IMR-90 (cell line): ENCODE measurements around the gene MIER1. TPM values are rescaled to one million over a fixed set of nuclear protein-coding genes. Genes with fewer than 3 reads are reported as not detected.

Experiments
- ATAC-seq: fragments of 200-7000 bp; cut with Tn5 transposase; 2 replicates; pipeline ENCODE4 v1.9.1; 2020; ENCODE audit warnings: low read depth, mild to moderate bottlenecking, moderate library complexity
- BruUV-seq: library from RNA; stranded (reverse); fragments of 400-500 nt; replicated peaks from 2 replicates; lab custom pipeline; 2021; lab: Mats Ljungman, UMichigan
- CTCF ChIA-PET: fragments of 300-600 bp; formaldehyde crosslinking; extraction: SDS; loops from one replicate; lab custom pipeline; 2021; ENCODE audit warnings: antibody characterized with exemption; lab: Yijun Ruan, JAX
- POLR2A ChIA-PET: fragments of 300-600 bp; sonication (Branson Sonifier 250); formaldehyde crosslinking; loops from one replicate; lab custom pipeline; 2022; ENCODE audit warnings: antibody characterized with exemption; ENCODE audit not compliant: unreplicated experiment; lab: Charles Lee
- DNase-seq: peaks from one replicate; pipeline ENCODE4 v3.0.0; 2013
- H2AFZ ChIP-seq: replicated peaks from 2 replicates; pipeline ENCODE3; 2013; ENCODE audit warnings: low read length, mild to moderate bottlenecking; ENCODE audit not compliant: poor library complexity
- H2AK5ac ChIP-seq: 2 replicates; pipeline ENCODE4 v1.6.1; 2013; ENCODE audit warnings: low read depth, low read length, inconsistent platforms
- H2AK9ac ChIP-seq: replicated peaks from 2 replicates; pipeline ENCODE3; 2013; ENCODE audit warnings: mild to moderate bottlenecking, low read depth, low read length, moderate library complexity; ENCODE audit not compliant: poor library complexity
- H2BK120ac ChIP-seq: 2 replicates; pipeline ENCODE4 v1.6.1; 2013; ENCODE audit warnings: low read depth, low read length, inconsistent platforms
- H2BK15ac ChIP-seq: 3 replicates; pipeline ENCODE4 v1.6.1; 2013; ENCODE audit warnings: low read depth, low read length, inconsistent platforms
- H2BK20ac ChIP-seq: 2 replicates; pipeline ENCODE4 v1.6.1; 2013; ENCODE audit warnings: low read depth, mild to moderate bottlenecking, inconsistent platforms, low read length, moderate library complexity
- H2BK5ac ChIP-seq: 2 replicates; pipeline ENCODE4 v1.6.1; 2013; ENCODE audit warnings: mild to moderate bottlenecking, low read depth, low read length, inconsistent platforms; ENCODE audit not compliant: poor library complexity, severe bottlenecking
- H3K14ac ChIP-seq: replicated peaks from 2 replicates; pipeline ENCODE4 v1.6.1; 2013; ENCODE audit warnings: low read depth, low read length, inconsistent platforms
- H3K18ac ChIP-seq: 2 replicates; pipeline ENCODE4 v1.6.1; 2013; ENCODE audit warnings: low read depth, low read length, control low read depth
- H3K23ac ChIP-seq: 2 replicates; pipeline ENCODE4 v1.6.1; 2013; ENCODE audit warnings: low read depth, low read length, inconsistent platforms
- H3K27ac ChIP-seq: 2 replicates; pipeline ENCODE4 v1.5.1; 2013; ENCODE audit warnings: mild to moderate bottlenecking, control low read depth, low read length; ENCODE audit not compliant: insufficient read depth
- H3K27me3 ChIP-seq: 2 replicates; pipeline ENCODE4 v1.6.1; 2013; ENCODE audit warnings: low read length; ENCODE audit not compliant: control insufficient read depth, insufficient read depth
- H3K36me3 ChIP-seq: 2 replicates; pipeline ENCODE4 v1.6.1; 2013; ENCODE audit warnings: low read length, mixed read lengths; ENCODE audit not compliant: control insufficient read depth, insufficient read depth
- H3K4ac ChIP-seq: 2 replicates; pipeline ENCODE4 v1.6.1; 2013; ENCODE audit warnings: low read depth, low read length, inconsistent platforms
- H3K4me1 ChIP-seq: 2 replicates; pipeline ENCODE4 v1.6.1; 2013; ENCODE audit warnings: low read length, mixed read lengths; ENCODE audit not compliant: control insufficient read depth, insufficient read depth
- H3K4me2 ChIP-seq: 2 replicates; pipeline ENCODE4 v1.6.1; 2013; ENCODE audit warnings: low read depth, mild to moderate bottlenecking, control low read depth, low read length, moderate library complexity
- H3K4me3 ChIP-seq: 2 replicates; pipeline ENCODE4 v1.5.1; 2013; ENCODE audit warnings: low read depth, mild to moderate bottlenecking, control low read depth, low read length, moderate library complexity; ENCODE audit not compliant: insufficient read depth
- H3K56ac ChIP-seq: 2 replicates; pipeline ENCODE4 v1.6.1; 2013; ENCODE audit warnings: low read length, inconsistent platforms; ENCODE audit not compliant: insufficient read depth; ENCODE audit errors: extremely low read depth
- H3K79me1 ChIP-seq, 2 experiments: 2 replicates each; pipeline ENCODE4 v1.6.1; 2013; ENCODE audit warnings: low read length in 2 of 2, inconsistent platforms in 1 of 2, low read depth in 1 of 2
- H3K9ac ChIP-seq: 2 replicates; pipeline ENCODE4 v1.6.1; 2013; ENCODE audit warnings: low read depth, low read length, control low read depth
- H3K9me1 ChIP-seq: 2 replicates; pipeline ENCODE4 v1.6.1; 2013; ENCODE audit warnings: low read length, inconsistent platforms; ENCODE audit not compliant: insufficient read depth
- H3K9me3 ChIP-seq: 2 replicates; pipeline ENCODE4 v1.6.1; 2013; ENCODE audit warnings: low read length; ENCODE audit not compliant: control insufficient read depth, insufficient read depth
- H4K20me1 ChIP-seq: 2 replicates; pipeline ENCODE4 v1.6.1; 2013; ENCODE audit warnings: low read length, inconsistent platforms; ENCODE audit not compliant: insufficient read depth
- H4K5ac ChIP-seq: 2 replicates; pipeline ENCODE4 v1.6.1; 2013; ENCODE audit warnings: mild to moderate bottlenecking, low read depth, low read length, control low read depth
- H4K8ac ChIP-seq, 2 experiments: 2 replicates each; pipeline ENCODE4 v1.6.1; 2013; ENCODE audit warnings: low read depth in 2 of 2, low read length in 2 of 2, control low read depth in 1 of 2, inconsistent platforms in 1 of 2
- H4K91ac ChIP-seq: 2 replicates; pipeline ENCODE4 v1.6.1; 2013; ENCODE audit warnings: low read depth, low read length, inconsistent platforms; ENCODE audit not compliant: insufficient read depth
- BHLHE40 ChIP-seq: fragments of 150-350 bp; IDR thresholded peaks from 2 replicates; pipeline ENCODE4 v1.6.1; 2016; ENCODE audit warnings: mild to moderate bottlenecking, low read depth, low read length
- CEBPB ChIP-seq: IDR thresholded peaks from 2 replicates; pipeline ENCODE4 v1.6.1; 2012; ENCODE audit warnings: low read depth, low read length, improper control_type of control experiment
- MXI1 ChIP-seq: IDR thresholded peaks from 2 replicates; pipeline ENCODE4 v1.6.1; 2012; ENCODE audit warnings: low read depth, mild to moderate bottlenecking, low read length, moderate library complexity, borderline replicate concordance
- NFE2L2 ChIP-seq: fragments of 150-350 bp; IDR thresholded peaks from 2 replicates; pipeline ENCODE4 v1.6.1; 2016; ENCODE audit warnings: low read depth, mild to moderate bottlenecking, low read length
- RFX5 ChIP-seq: IDR thresholded peaks from 2 replicates; pipeline ENCODE4 v1.8.0; 2012; ENCODE audit warnings: low read depth, mild to moderate bottlenecking, low read length, moderate library complexity
- WGBS, 2 experiments: methylation state at CpG; one replicate each; pipeline versions ENCODE4 v1.1.5 to v1.1.7; 2013; ENCODE audit warnings: missing lambda C conversion rate in 2 of 2; ENCODE audit not compliant: insufficient read length in 1 of 2; ENCODE audit errors: extremely low coverage in 2 of 2; 5-methylcytosine and 5-hydroxymethylcytosine counted together
- dilution Hi-C: fragments of 300-500 bp; cut with HindIII; formaldehyde crosslinking; loops from one replicate; pipeline ENCODE4 v1.14.3; 2018; ENCODE audit warnings: low sequenced_read_pairs; ENCODE audit not compliant: unreplicated experiment
- in situ Hi-C: fragments of 300-500 bp; cut with MboI; formaldehyde crosslinking; loops from 3 replicates; pipeline ENCODE4 v1.14.3; 2019; ENCODE audit warnings: low sequenced_read_pairs, inconsistent platforms, mixed read lengths
- intact Hi-C: fragments of 100-400 bp; cut with micrococcal nuclease; formaldehyde crosslinking; loops from 2 replicates; pipeline ENCODE4 v1.10.0; 2022
- polyA plus RNA-seq, 3 experiments: library from polyadenylated mRNA; depleted of rRNA; stranded (reverse); fragments of >200 nt; gene quantifications; 2 replicates each; pipeline ENCODE4 v1.2.3, GENCODE V29; 2012; ENCODE audit warnings: low replicate concordance in 1 of 3
- total RNA-seq: library from RNA; depleted of rRNA; stranded (reverse); fragments of >200 nt; gene quantifications from 2 replicates; pipeline ENCODE4 v1.2.3, GENCODE V29; 2012

The MIER1 gene
- total and polyA plus RNA-seq, 2 of the 4 experiments (the other 2 are of a cell fraction), result 5.0 to 11.5 TPM

DNA sequence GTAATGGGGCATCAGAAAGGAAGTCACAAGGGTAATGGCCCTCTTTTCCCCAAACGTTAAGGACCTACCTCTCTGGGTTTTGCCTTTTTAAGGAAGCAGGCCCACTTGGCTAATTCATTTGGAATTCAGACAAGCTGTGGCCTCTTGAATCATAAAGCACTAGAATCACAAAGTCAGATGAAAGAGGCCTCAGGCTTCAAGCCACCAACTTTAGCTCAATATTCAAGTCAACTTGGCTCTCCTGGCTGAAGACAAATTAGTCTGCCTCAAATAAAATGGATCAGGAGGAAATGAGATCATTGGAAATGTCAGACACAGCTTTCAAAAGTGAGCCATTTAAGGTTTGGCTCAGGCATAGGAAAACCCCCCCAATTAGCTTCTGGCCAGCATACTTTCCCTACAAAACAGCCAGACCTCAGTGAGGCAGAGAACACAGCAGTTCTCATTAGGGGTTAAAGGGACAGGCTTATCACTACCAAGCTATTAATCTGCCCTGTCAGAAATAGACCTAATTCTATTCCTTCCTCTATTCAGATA lies 94.9 kb downstream of the MIER1 start (continued):
- TF ChIP-seq CEBPB, result no peak

GRCh38 chr1:67020304-67020703 lies 95.5 kb downstream of the MIER1 start:
- Histone ChIP-seq H2BK5ac (peak overlapping the region; percentile 89), H3K18ac (peak overlapping the region; percentile 66; the same call in 1 of the 2 replicates), H2BK15ac (no peak overlapping the region), H4K91ac (peak overlapping the region; percentile 74; the same call in 1 of the 2 replicates), H3K79me1 (peaks cover 7 to 10% of the 10 kb centered on the region in 2 experiments), H3K4me1 (peaks cover 14% of the 10 kb centered on the region), H4K8ac (peak overlapping the region in 1 of 2 experiments; percentile 55; a peak in 1 of 4 replicates), H3K9ac (no peak overlapping the region; the same call in 1 of the 2 replicates), H2AK5ac (no peak overlapping the region), H3K27me3 (no peaks in the 10 kb centered on the region), H2BK120ac (peak overlapping the region; percentile 58), H2AK9ac (no peak overlapping the region), H3K14ac (peak overlapping the region; percentile 78; the same call in 1 of the 2 replicates), H3K4me2 (peak overlapping the region; percentile 74; the same call in 1 of the 2 replicates), H4K5ac (no peak overlapping the region), H3K9me3 (no peaks in the 10 kb centered on the region), H3K23ac (0 out of 2 replicates have a peak overlapping the region, but pooled peaks have one; percentile 18), H3K9me1 (peaks cover 6% of the 10 kb centered on the region; the same call in 1 of the 2 replicates), H2BK20ac (0 out of 2 replicates have a peak overlapping the region, but pooled peaks have one; percentile 2), H3K4ac (peak overlapping the region; percentile 47; the same call in 1 of the 2 replicates), H3K36me3 (peaks cover 12% of the 10 kb centered on the region), H3K27ac (no peak overlapping the region), H2AFZ (no peak overlapping the region), H3K4me3 (no peak overlapping the region), H4K20me1 (no peaks in the 10 kb centered on the region), H3K56ac (no peak overlapping the region)
- no CpG with 5 or more reads among the region's 2 CpGs for WGBS, 2 experiments
- TF ChIP-seq BHLHE40 (no peak), RFX5 (no peak), NFE2L2 (no peak), MXI1 (no peak)
- in situ Hi-C loops (no loop called here), dilution Hi-C loops (no loop called here), intact Hi-C loops (no loop called here)
- no TSS peak for BruUV-seq
- ATAC-seq (peak; percentile 79), DNase-seq (peak; percentile 75)
- ChIA-PET CTCF (interaction anchor here (0.9 to 1.2 kb wide), 2 partner anchors 11 to 24 kb away, joined by 3 to 4 read pairs; no protein-coding TSS in a partner anchor), POLR2A (interaction anchor here (0.6 kb wide), 2 partner anchors 12 to 444 kb away, joined by 3 read pairs; no protein-coding TSS in a partner anchor)
